Neural cell (in vitro differentiated cells): ENCODE results near the gene FBXO47. TPM values are rescaled to one million over a fixed set of nuclear protein-coding genes. Genes with fewer than 3 reads are reported as not detected.

Experiments
- H2AFZ ChIP-seq: fragments of 200-600, 300-800 bp; sonication (generic), shearing (Covaris generic); 2 replicates; pipeline ENCODE4 v1.6.0; 2014; ENCODE audit warnings: low read depth, mild to moderate bottlenecking, antibody characterized with exemption, low read length, moderate library complexity
- H3F3A ChIP-seq: fragments of 200-600 bp; shearing (Covaris generic); 2 replicates; pipeline ENCODE4 v1.6.1; 2016; ENCODE audit warnings: mild to moderate bottlenecking, moderate library complexity, mixed read lengths, antibody characterized with exemption, low read length; ENCODE audit not compliant: insufficient read depth, poor library complexity, severe bottlenecking
- H3K27ac ChIP-seq: fragments of 200-600, 300-800 bp; sonication (generic), shearing (Covaris generic); 2 replicates; pipeline ENCODE4 v1.5.1; 2014; ENCODE audit warnings: mild to moderate bottlenecking, low read length, moderate library complexity
- H3K27me3 ChIP-seq: fragments of 300-800, 200-600 bp; sonication (generic), shearing (Covaris generic); 2 replicates; pipeline ENCODE4 v1.6.0; 2014; ENCODE audit warnings: mild to moderate bottlenecking, low read depth, low read length, moderate library complexity; ENCODE audit not compliant: insufficient read depth
- H3K36me3 ChIP-seq: fragments of 300-800, 200-600 bp; sonication (generic), shearing (Covaris generic); 2 replicates; pipeline ENCODE4 v1.5.1; 2014; ENCODE audit warnings: mild to moderate bottlenecking, antibody characterized with exemption, low read length, moderate library complexity; ENCODE audit not compliant: insufficient read depth
- H3K4me2 ChIP-seq: fragments of 300-800, 200-600 bp; sonication (generic), shearing (Covaris generic); 2 replicates; pipeline ENCODE4 v1.6.0; 2014; ENCODE audit warnings: mild to moderate bottlenecking, low read length
- H3K4me3 ChIP-seq: fragments of 300-800, 200-600 bp; sonication (generic), shearing (Covaris generic); 2 replicates; pipeline ENCODE4 v1.5.1; 2014; ENCODE audit warnings: mild to moderate bottlenecking, low read length, moderate library complexity
- H3K79me2 ChIP-seq: fragments of 200-600 bp; shearing (Covaris generic); replicated peaks from 2 replicates; pipeline ENCODE4 v1.6.0; 2014; ENCODE audit warnings: mild to moderate bottlenecking, low read length, moderate library complexity; ENCODE audit not compliant: insufficient read depth
- H3K9ac ChIP-seq: fragments of 300-800, 200-600 bp; sonication (generic), shearing (Covaris generic); 2 replicates; pipeline ENCODE4 v1.6.1; 2016; ENCODE audit warnings: mild to moderate bottlenecking, low read length, mixed read lengths
- H3K9me2 ChIP-seq: fragments of 200-600 bp; shearing (Covaris generic); 2 replicates; pipeline ENCODE4 v1.6.1; 2016; ENCODE audit warnings: mild to moderate bottlenecking, low read length, mixed read lengths; ENCODE audit not compliant: insufficient read depth
- H3K9me3 ChIP-seq: fragments of 200-600, 300-800 bp; sonication (generic), shearing (Covaris generic); 2 replicates; pipeline ENCODE4 v1.6.1; 2016; ENCODE audit warnings: mild to moderate bottlenecking, mixed run types, low read length, moderate library complexity, mixed read lengths
- H4K20me1 ChIP-seq: fragments of 200-600 bp; shearing (Covaris generic); 2 replicates; pipeline ENCODE4 v1.6.1; 2016; ENCODE audit warnings: mild to moderate bottlenecking, mixed run types; ENCODE audit not compliant: insufficient read depth
- EP300 ChIP-seq: fragments of 450-650 bp; conservative IDR thresholded peaks from 2 replicates; pipeline ENCODE4 v1.6.1; 2014; ENCODE audit warnings: antibody characterized with exemption, mild to moderate bottlenecking, moderate library complexity; ENCODE audit not compliant: poor library complexity, severe bottlenecking
- EZH2 ChIP-seq: fragments of 200-600, 300-800 bp; shearing (Covaris generic), sonication (generic); IDR thresholded peaks from 2 replicates; pipeline ENCODE4 v1.6.1; 2014; ENCODE audit warnings: antibody characterized with exemption, low read length, borderline replicate concordance, mild to moderate bottlenecking; ENCODE audit not compliant: insufficient read depth, poor library complexity, severe bottlenecking
- MXI1 ChIP-seq: fragments of 450-650 bp; conservative IDR thresholded peaks from 2 replicates; pipeline ENCODE4 v1.6.1; 2014; ENCODE audit warnings: antibody characterized with exemption, mild to moderate bottlenecking; ENCODE audit not compliant: poor library complexity, severe bottlenecking
- POLR2AphosphoS5 ChIP-seq: IDR thresholded peaks from 2 replicates; pipeline ENCODE4 v1.6.1; 2012
- RAD21 ChIP-seq: fragments of 450-650 bp; conservative IDR thresholded peaks from 2 replicates; pipeline ENCODE4 v1.6.1; 2014; ENCODE audit warnings: antibody characterized with exemption, mild to moderate bottlenecking, moderate library complexity
- REST ChIP-seq: IDR thresholded peaks from 2 replicates; pipeline ENCODE4 v1.6.1; 2012; ENCODE audit warnings: borderline replicate concordance
- SMC3 ChIP-seq: fragments of 450-650 bp; conservative IDR thresholded peaks from 2 replicates; pipeline ENCODE4 v1.6.1; 2014; ENCODE audit warnings: antibody characterized with exemption, mild to moderate bottlenecking, moderate library complexity; ENCODE audit not compliant: poor library complexity
- TAF1 ChIP-seq: IDR thresholded peaks from 2 replicates; pipeline ENCODE4 v1.6.1; 2012; ENCODE audit warnings: low read depth
- polyA plus RNA-seq: library from polyadenylated mRNA; depleted of rRNA; stranded (reverse); fragments of >200 nt; gene quantifications from 2 replicates; pipeline ENCODE4 v1.2.3, GENCODE V29; 2014
- TF ChIP-seq, protein P1 (sequence below): fragments of 450-650 bp; IDR thresholded peaks from 2 replicates; pipeline ENCODE4 v1.5.1; 2014; ENCODE audit warnings: antibody characterized with exemption, mild to moderate bottlenecking, moderate library complexity; ENCODE audit not compliant: poor library complexity, severe bottlenecking

Gene FBXO47
- polyA plus RNA-seq, 1 donor from 2014 or later, result not detected

DNA sequence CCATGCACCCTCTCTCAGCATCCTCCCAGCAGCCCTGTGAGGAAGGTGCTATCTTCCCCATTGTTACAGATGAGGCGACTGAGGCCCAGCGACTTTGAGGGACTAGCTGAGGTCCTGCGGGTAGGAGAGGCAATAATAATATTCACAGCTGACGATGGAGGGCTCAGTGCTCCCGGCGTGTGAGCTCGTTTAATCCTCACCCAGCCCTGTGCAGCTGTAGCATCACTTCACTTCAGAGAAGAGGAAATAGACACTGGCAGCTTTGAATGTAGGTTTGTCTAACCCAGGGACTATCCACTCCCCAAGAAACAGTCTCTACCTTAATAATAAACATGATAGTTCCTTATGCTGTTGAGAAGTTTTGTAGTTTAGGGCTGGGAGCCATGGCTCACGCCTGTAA, 75.8 kb downstream of the FBXO47 start:
- no peaks in the 10 kb centered on the region for H3K9me2 ChIP-seq
- no peak overlapping the region for H3K9ac ChIP-seq
- no peaks in the 10 kb centered on the region for H3K9me3 ChIP-seq
- H3K4me2 ChIP-seq, result no peak overlapping the region
- no peaks in the 10 kb centered on the region for H3K36me3 ChIP-seq
- H3K4me3 ChIP-seq, result no peak overlapping the region
- peaks cover 33% of the 10 kb centered on the region for H3K79me2 ChIP-seq
- H3K27me3 ChIP-seq, result no peaks in the 10 kb centered on the region
- H3F3A ChIP-seq, result no peaks in the 10 kb centered on the region
- no peak overlapping the region for H3K27ac ChIP-seq
- H2AFZ ChIP-seq, result no peak overlapping the region
- H4K20me1 ChIP-seq, result no peaks in the 10 kb centered on the region
- TF ChIP-seq, protein P1, sequence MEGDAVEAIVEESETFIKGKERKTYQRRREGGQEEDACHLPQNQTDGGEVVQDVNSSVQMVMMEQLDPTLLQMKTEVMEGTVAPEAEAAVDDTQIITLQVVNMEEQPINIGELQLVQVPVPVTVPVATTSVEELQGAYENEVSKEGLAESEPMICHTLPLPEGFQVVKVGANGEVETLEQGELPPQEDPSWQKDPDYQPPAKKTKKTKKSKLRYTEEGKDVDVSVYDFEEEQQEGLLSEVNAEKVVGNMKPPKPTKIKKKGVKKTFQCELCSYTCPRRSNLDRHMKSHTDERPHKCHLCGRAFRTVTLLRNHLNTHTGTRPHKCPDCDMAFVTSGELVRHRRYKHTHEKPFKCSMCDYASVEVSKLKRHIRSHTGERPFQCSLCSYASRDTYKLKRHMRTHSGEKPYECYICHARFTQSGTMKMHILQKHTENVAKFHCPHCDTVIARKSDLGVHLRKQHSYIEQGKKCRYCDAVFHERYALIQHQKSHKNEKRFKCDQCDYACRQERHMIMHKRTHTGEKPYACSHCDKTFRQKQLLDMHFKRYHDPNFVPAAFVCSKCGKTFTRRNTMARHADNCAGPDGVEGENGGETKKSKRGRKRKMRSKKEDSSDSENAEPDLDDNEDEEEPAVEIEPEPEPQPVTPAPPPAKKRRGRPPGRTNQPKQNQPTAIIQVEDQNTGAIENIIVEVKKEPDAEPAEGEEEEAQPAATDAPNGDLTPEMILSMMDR, result no peak
- TF ChIP-seq REST (no peak), EZH2 (no peak), POLR2AphosphoS5 (no peak), SMC3 (no peak), EP300 (no peak), MXI1 (no peak), RAD21 (no peak), TAF1 (no peak)

- Histone ChIP-seq H3K9ac (no peak overlapping the region), H3K9me2 (no peaks in the 10 kb centered on the region), H3K9me3 (no peaks in the 10 kb centered on the region), H3K4me3 (no peak overlapping the region), H3K79me2 (peaks cover 35% of the 10 kb centered on the region), H3K36me3 (no peaks in the 10 kb centered on the region), H3K4me2 (no peak overlapping the region), H2AFZ (no peak overlapping the region), H3F3A (peaks cover 2% of the 10 kb centered on the region), H4K20me1 (no peaks in the 10 kb centered on the region), H3K27ac (no peak overlapping the region), H3K27me3 (no peaks in the 10 kb centered on the region)
- TF ChIP-seq TAF1, result no peak
- TF ChIP-seq MXI1, result no peak
- TF ChIP-seq, protein P1, result no peak
- no peak for TF ChIP-seq EZH2
- TF ChIP-seq RAD21, result no peak
- TF ChIP-seq EP300, result no peak
- TF ChIP-seq REST, result no peak
- TF ChIP-seq POLR2AphosphoS5, result no peak
- no peak for TF ChIP-seq SMC3
Measured at GRCh38 chr17:38890410-38890746, 76.8 kb downstream of the FBXO47 start.
